ENCODE results near the gene CNTNAP2.

DNA sequence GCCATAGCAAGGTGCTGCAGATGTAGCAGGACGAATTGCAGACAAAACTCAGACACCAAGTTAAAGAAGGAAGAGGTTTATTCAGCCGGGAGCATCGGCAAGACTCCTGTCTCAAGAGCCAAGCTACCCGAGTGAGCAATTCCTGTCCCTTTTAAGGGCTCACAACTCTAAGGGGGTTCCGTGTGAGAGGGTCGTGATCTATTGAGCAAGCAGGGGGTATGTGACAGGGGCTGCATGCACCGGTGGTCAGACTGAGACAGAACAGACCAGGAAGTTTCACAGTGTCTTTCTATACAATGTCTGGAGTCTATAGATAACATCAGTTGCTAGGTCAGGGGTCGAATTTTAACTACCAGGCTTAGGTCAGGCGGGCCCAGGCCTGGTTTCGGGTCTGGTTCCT lies 2252.0 kb downstream of the CNTNAP2 start:
- no peak for TF ChIP-seq POLR2A (IDR thresholded peaks at IDR 0.05)
- TF ChIP-seq, protein P1, sequence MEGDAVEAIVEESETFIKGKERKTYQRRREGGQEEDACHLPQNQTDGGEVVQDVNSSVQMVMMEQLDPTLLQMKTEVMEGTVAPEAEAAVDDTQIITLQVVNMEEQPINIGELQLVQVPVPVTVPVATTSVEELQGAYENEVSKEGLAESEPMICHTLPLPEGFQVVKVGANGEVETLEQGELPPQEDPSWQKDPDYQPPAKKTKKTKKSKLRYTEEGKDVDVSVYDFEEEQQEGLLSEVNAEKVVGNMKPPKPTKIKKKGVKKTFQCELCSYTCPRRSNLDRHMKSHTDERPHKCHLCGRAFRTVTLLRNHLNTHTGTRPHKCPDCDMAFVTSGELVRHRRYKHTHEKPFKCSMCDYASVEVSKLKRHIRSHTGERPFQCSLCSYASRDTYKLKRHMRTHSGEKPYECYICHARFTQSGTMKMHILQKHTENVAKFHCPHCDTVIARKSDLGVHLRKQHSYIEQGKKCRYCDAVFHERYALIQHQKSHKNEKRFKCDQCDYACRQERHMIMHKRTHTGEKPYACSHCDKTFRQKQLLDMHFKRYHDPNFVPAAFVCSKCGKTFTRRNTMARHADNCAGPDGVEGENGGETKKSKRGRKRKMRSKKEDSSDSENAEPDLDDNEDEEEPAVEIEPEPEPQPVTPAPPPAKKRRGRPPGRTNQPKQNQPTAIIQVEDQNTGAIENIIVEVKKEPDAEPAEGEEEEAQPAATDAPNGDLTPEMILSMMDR (IDR thresholded peaks at IDR 0.05) = no peak
